ENCODE measurements around the gene MCM7.
"Not testable (repeated sequence)": the region's sequence is repeated elsewhere in the genome, so short reads cannot be mapped to it uniquely, and the experiment has no call there.

The MCM7 gene

DNA sequence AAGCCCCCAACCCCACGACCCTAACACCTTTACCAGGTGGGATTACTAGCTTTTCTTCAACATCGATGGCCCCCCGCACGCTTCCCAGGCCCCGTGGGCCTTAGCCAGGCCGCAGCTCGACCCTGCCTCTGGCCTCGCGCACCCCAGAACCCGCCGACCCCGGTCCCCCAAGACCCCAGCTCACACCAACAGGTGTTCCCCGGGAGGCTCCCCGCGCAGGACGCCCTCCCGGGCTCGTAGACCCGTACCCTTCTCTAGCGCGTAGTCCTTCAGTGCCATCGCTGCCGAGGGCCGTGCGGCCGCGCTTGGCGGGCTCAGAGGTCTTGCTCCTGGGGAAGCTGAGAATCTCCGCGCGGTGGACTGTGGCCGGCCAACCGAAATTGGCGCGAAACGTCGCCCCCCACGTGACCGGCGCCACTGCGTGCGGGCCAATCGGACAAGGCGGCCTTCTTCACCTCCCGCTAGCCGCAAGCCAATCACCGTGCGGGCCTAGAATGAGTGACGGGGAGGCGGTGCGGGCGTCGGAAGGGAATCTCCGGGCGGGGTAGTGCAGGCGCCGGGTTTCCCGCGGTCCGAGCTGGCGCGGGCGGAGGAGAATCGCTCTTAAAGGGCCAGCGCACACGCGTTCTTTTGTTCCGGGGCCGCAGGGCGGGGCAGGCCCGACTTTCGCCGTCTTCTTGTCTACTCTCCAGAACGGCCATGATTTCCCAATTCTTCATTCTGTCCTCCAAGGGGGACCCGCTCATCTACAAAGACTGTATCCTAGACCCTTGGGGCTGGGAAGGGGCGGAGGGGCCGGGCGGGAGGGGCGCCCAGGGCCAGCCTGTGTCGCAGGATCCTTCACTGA is at the start of gene MCM7, which contains the start of gene AP4M1:
Gene MCM7 (minus strand): TSS at position 382 of the 847 bp plus-strand sequence. CDS start 103 bp downstream, at position 279.
Gene AP4M1 (plus strand): TSS at position 628 of the 847 bp plus-strand sequence. CDS start 72 bp downstream, at position 700.
- peak; percentile 97 for DNase-seq

DNA sequence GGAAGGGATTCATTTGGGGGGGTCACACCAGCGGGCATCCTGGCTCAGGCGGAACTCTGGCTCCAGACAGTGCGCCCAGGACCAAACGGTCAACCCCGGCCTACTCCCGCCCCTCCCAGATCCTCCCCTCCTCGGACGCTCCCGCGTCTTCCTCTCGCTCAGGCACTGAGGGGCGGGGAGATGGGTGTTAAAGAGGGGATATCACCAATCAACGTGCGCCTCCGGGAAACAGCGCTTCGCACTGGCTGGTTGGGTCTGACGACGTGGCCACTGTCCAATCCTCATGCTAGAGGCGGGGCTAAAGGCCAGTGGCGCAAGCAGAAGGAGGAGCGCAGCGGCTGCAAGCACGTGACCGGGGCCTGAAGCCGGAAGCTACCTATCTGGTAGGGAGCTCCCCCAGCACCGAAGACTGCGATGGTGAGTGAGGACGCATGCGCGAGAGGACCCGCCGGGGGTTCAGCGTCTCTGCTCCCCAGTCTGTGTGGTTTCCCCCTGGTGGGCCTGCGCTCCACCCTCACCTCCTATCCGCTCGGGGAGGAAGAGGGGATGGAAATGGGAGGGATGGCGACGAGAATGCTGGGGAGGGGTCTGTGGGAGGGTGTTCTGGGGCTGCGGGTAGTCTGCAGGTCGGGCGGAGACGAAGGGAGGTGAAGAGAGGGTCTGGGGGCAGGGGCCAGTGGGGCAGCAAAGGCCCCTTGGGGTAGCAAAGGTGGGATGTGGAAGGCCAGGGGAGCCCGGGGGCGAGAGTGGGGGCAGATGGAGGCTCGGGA is 47.5 kb upstream of the MCM7 start, which contains the start of gene LAMTOR4:
Gene LAMTOR4 (plus strand): TSS at position 360 of the 770 bp plus-strand sequence. CDS start 55 bp downstream, at position 415.
- DNase-seq, result peak; percentile 99

DNA sequence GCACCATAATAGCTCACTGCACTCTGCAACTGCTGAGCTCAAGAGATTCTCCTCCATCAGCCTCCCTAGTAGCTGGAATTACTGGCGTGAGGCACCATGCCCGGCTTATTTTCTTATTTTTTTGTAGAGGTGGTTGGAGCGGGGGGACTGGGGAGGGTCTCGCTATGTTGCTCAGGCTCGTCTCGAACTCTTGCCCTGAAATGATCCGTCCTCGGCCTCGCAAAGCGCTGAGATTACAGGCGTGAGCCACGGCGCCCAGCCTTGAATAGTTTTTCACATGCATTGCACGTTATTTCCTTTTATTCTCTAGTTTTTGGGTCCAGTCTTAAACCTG is 47.0 kb upstream of the MCM7 start:
- no peak for DNase-seq

DNA sequence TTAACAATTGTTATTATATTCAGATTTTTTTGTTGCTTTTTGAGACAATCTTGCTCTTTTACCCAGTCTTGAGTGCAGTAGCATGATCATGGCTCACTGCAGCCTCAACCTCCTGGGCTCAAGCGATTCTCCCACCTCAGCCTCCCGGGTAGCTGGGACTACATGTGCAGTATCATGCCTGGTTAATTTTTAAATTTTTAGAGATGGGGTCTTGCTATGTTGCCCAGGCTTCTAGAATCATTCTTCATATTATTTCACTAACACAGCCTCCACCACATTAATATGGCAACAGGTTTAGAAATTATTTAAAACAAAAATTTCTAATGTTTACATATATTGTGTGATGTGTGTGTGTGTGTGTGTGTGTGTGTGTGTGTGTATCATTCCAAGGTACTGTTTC is 46.1 kb upstream of the MCM7 start:
- DNase-seq, result no peak

DNA sequence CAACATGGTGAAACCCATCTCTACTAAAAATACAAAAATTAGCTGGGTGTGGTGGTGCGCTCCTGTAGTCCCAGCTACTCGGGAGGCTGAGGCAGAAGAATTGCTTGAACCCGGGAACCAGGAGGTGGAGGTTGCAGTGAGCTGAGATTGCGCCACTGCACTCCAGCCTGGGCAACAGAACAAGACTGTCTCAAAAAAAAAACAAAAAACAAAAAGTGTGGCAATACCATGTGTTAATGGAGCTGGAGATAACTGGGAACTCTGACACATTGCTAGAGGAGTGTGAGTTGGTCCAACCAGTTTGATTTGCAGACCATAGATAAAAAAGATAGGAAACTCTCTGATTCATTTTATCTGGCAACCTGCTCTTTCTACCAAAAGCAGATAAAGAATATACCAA is 45.2 kb upstream of the MCM7 start:
- not testable (repeated sequence) for DNase-seq

DNA sequence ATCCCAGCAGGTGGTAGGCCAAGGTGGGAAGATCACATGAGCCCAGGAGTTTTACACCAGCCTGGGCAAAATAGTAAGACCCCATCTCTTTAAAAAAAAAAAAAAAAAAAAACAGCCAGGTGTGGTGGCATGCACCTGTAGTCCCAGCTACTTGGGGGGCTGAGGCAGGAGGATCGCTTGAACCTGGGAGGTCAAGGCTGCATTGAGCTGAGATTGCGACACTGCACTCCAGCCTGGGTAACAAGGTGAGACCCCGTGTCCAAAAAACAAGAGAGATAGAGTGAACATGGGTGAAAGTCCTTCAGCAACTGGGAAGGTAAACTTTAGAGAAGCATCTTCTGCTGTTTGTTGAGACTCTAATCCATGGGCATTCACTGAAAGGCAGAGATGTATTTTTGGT is 41.3 kb upstream of the MCM7 start:
- no peak for DNase-seq

DNA sequence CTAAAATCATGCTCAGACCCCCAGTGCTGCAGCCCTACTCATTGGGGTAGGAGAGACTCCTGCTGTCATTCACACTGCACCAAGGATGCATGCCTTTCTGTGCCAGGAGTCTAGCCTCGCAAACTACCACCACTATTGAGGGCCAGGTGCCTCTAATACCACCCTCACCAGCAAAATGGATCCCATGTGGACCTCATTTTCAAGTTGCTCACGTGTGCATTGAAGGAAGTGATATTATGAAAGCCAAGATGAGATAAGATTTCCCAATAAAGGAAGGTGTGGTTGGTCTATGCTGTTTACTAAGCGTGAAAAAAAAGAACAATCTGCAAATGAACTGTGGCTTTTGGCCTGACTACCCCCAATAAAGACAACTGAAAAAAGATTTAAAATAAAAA is 40.4 kb upstream of the MCM7 start:
- DNase-seq, result no peak

DNA sequence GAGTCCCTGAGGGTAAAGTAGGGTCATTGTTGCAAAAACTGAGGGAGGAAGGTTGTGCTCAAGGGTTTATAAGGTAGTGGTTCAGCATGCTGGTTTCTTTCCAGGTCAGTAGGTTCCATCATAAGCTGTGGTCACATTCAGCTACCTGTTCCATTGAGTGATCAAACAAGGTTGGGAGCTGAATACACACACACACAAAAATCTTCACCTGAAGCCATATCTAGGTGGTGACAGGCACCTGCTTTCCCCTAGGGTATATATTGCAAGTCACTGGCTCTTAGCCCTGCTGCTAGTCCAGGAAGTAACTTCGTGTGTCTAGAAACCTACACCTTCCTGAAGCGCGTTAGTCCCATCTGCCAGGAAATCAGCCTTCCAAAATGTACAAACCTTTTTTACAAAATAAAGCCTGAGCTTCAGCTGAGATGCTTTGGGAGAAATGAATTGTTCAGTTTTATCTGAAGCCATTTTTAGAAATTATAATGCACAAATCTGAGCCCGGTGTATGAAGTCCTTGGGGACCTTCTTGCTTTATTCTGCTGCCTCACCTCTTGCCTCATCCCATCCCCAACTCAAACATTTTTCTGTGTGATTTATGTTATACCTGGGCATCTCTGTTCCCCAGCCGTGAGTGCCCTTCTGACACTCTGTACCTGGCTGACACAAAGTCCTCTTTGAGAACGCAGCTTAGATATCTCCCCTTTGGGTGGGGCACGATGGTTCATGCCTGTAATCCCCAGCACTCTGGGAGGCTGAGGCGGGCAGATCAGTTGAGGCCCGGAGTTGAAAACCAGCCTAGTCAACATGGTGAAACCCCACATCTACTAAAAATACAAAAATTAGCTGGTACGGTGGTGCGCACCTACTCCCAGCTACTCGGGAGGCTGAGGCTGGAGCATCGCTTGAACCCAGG is 36.9 kb upstream of the MCM7 start:
- no peak for DNase-seq

DNA sequence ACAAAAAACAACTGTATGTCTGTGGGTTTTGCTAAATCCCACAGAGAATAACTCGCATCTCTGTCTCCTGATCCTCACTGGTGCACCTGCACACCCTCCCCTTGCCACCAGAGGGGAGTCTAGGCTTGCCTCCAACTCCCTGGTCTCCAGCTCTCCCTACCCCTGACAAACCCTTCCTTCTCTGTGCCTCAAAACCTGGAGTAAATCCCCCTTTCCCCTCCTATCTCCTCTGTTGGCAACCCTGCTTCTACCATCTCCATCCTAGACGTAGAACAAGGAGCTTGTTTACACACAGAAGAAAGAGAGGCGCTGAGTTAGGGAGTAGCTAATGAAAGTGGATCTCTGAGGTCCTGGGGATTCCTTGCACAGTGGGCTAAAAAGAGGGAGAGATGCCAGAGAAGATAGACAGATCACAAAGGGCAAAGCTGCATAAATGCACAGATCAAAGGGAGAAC is 31.5 kb upstream of the MCM7 start:
- peak; percentile 77 for DNase-seq

DNA sequence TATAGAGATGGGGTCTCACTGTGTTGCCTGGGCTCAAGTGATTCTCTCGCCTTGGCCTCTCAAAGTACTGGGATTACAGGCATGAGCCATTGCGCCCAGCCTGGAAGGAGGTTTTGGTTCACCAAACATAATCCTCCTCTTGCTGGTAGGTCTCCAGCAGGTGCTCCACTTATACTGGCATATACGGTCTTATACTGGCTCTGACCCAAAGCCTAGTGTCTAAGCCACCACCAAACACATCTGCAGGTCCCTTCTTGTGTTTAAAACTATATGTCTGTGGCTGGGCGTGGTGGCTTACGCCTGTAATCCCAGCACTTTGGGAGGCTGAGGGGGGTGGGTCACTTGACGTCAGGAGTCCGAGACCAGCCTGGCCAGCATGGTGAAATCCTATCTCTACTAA is 30.9 kb upstream of the MCM7 start:
- no peak for DNase-seq

DNA sequence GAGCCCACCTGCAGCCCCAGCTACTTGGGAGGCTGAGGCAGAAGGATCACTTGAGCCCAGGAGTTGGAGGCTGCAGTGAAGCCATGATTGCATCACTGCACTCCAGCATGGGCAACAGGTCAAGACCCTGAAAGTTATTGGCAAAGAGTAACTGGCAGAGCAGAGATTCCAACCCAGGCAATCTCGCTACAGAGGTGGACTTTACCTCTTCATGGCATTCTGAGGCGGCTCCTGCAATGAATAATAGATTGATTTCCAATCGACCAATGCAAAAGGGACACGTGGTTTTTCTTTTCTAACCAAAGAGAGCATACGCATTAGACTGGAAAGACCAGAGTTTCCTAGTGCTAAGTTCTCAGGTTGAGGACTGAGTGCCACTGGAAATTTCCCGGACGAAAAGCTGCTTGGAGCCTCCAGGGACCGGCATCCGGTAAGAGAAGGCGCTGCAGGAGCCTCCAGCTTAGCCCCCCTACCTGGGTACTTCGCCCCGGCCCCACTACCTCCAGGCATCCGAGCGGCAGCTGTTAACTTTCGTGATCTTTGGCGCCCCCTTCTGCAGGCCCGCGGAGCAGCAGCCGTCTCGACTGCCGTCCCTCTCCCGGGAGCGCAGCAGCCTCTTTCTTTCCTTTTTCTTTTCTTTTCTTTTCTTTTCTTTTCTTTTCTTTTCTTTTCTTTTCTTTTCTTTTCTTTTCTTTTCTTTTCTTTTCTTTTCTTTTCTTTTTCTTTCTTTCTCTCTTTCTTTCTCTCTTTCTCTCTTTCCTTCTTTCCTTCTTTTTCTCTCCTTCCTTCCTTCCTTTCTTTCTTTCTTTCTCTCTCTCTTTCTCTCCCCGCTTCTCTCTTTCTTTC is 29.6 kb upstream of the MCM7 start:
- DNase-seq, result peak; percentile 83

DNA sequence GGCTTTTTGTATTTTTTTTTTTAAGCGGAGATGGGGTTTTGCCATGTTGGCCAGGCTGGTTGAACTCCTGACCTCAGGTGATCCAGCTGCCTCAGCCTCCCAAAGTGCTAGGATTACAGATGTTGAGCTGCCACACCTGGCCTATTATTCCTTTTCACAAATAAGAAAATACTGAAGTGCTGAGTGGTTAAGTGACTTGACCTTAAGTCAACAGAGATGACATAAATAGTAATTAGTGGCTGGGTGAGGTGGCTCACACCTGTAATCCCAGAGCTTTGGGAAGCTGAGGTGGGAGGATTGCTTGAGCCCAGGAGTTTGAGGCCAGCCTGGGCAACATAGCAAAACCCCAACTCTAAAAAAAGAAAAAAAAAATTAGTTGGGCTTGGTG is 29.0 kb upstream of the MCM7 start:
- not testable (repeated sequence) for DNase-seq

DNA sequence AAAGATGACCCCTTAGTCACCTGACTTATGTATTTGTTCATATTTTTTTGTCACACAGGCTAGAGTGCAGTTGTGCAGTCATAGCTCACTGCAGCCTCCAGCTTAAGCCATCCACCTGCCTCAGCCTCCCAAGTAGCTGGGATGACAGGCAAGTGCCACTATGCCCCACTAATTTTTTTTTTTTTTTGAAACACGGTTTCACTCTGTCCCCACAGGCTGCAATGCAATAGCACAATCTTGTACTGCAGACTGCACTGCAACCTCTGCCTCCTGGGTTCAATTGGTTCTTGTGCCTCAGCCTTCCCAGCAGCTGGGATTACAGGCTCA is 27.4 kb upstream of the MCM7 start:
- no peak for DNase-seq

DNA sequence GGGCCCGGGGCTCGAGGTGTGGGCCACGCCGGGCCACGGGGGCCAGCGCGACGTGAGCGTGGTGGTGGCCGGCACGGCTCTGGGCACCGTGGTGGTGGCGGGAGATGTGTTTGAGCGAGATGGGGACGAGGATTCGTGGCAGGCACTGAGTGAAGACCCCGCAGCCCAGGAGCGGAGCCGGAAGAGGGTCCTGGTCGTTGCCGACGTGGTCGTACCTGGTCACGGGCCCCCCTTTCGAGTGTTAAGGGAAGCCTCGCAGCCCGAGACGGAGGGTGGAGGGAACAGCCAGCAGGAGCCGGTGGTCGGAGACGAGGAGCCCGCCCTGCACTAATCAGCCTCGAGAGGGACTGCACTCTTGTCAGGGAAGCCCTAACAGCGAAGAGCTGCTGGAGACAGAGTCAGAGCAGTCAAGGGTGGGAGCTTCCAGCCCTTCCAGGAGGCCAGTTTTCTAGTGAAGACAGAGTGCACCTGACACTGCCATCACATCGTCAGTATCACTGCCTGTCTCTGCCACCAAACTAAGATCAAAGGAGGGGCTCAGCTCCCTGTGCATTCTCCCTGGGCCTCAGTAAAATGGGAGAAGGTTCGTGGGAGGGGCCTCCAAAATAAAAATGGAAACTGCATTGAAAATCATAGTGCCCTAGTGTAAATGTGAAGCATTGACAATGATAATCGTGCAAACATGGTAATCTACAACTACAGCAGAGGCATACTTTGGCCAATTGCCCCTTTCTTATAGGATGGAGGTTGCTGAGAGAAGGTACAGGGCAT is 26.9 kb upstream of the MCM7 start:
- peak; percentile 20 for DNase-seq

DNA sequence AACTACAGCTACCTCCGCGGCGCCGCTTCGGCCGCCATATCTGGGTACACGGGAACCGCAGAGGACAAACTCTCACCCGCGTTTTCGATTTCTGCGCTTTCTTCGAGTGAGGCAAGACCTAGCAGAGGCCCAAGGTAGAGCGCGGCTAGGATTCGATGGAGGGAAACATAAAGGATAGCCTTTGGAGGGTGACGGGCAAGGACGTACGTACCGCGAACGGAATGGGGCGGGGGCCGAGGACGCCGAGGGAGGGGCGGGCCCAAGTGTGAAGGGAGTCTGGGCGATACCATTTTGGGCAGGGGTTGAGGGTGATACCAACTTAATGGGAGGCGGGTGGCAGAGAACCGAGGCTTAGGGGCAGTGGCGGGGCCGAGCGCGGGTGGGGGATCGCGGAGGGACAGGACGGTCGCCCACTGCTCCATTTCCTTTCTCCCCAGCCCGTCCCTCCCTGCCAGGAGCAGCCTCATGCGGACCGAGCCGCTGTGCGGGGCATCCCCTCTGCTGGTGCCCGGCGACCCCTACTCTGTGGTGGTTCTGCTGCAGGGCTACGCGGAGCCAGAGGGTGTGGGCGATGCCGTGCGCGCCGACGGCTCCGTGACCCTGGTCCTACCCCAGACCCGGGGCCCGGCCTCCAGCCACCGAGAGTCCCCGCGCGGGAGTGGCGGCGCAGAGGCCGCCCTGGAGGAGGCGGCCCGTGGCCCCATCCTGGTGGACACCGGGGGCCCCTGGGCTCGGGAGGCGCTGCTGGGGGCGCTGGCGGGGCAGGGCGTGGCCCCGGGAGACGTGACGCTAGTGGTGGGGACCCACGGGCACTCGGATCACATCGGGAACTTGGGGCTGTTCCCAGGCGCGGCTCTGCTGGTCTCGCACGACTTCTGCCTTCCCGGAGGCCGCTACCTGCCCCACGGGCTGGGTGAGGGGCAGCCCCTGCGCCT is 26.0 kb upstream of the MCM7 start, which contains the start of gene MBLAC1:
Gene MBLAC1 (plus strand): TSS at position 37 of the 935 bp plus-strand sequence. CDS start 429 bp downstream, at position 466.
- peak; percentile 94 for DNase-seq

DNA sequence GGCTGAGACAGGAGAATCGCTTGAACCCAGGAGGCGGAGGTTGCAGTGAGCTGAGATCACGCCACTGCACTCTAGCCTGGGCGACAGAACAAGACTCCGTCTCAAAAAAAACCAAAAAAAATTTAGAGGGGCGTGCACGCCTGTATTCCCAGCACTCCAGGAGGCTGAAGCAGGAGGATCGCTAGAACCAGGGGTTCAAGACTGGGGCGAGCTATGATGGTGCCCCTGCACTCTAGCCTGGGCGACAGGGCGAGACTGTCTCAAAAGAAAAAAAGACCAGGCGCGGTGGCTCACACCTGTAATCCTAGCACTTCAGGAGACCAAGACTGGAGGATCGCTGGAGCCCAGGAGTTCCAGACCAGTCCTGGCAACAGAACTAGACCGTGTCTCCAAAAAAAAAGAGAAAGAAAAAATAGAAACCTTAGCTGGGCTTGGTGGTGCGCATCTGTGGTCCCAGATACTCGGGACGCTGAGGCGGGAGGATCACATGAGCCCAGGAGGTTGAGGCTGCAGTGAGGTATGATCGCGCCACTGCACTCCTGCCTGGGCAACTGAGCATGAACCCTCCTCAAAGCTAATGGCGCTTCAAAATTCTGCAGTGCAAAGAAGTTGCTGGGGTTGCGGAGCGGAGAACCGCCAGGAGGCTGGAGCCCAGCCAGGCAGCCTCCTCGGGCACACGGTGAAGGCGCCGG is 25.2 kb upstream of the MCM7 start:
- no peak for DNase-seq

DNA sequence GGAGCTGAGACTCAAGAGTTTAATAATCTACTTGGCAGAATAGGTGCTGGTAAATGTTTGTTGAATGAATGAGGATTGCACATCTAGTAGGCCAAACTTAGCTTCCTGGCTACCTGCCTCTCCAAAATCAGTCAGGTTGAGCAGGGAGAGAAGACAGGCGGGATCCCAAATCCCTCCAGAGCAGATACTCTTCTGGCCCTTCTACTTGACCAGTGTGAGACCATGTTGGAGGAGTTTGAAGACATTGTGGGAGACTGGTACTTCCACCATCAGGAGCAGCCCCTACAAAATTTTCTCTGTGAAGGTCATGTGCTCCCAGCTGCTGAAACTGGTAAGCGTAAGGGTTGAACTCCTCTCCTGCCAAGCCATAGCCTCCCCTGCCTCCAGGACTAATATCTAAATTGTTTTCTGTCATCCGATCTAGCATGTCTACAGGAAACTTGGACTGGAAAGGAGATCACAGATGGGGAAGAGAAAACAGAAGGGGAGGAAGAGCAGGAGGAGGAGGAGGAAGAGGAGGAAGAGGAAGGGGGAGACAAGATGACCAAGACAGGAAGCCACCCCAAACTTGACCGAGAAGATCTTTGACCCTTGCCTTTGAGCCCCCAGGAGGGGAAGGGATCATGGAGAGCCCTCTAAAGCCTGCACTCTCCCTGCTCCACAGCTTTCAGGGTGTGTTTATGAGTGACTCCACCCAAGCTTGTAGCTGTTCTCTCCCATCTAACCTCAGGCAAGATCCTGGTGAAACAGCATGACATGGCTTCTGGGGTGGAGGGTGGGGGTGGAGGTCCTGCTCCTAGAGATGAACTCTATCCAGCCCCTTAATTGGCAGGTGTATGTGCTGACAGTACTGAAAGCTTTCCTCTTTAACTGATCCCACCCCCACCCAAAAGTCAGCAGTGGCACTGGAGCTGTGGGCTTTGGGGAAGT is 23.4 kb upstream of the MCM7 start:
- DNase-seq, result no peak

DNA sequence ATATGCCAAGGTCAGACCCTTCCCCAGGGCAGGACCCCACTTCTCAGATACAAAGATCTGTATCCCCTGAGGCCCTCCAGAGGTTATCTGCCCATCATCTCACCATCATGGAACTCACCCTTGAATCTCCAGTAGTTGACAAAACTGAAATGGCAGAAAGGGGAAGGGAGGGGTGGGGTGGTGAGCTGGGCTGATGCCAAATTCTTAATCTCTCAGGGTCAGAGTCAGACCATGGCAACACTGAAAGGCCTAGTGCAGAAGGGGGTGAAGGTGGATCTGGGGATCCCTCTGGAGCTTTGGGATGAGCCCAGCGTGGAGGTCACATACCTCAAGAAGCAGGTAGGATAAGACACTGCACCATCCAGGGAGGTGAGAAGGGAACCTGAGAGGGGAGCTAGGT is 21.4 kb upstream of the MCM7 start:
- DNase-seq, result no peak

Data from CD4-positive, alpha-beta T cell treated with Interleukin-21 for 1 hour (primary cell).